CD14-positive monocyte (primary cell): Measurements from ENCODE around the gene METTL16. TPM values are rescaled to one million over a fixed set of nuclear protein-coding genes. Genes with fewer than 3 reads are reported as not detected.
"Not testable (repeated sequence)": the region's sequence is repeated elsewhere in the genome, so short reads cannot be mapped to it uniquely, and the experiment has no call there.

Source experiments
- DNase-seq, 3 donors: peaks; one replicate each; pipeline ENCODE4 v3.0.0-alpha.2; 2011 to 2022
- H2AFZ ChIP-seq: 2 replicates; pipeline ENCODE4 v1.6.0; 2012; ENCODE audit warnings: mild to moderate bottlenecking, low read depth, low read length, inconsistent platforms; ENCODE audit not compliant: insufficient read depth, poor library complexity, severe bottlenecking
- H3K27ac ChIP-seq, 2 donors: 1 replicate in 1 of 2; 2 replicates in 1 of 2; pipeline ENCODE4 v1.5.1; 2012 to 2013; ENCODE audit warnings: low read length in 2 of 2, control low read depth in 1 of 2, inconsistent platforms in 1 of 2, low read depth in 1 of 2, mild to moderate bottlenecking in 1 of 2
- H3K27me3 ChIP-seq, 2 donors: one replicate each; pipeline versions ENCODE4 v1.6.0 to v1.6.1; 2011 to 2013; ENCODE audit warnings: low read length in 2 of 2; ENCODE audit not compliant: control insufficient read depth in 2 of 2, insufficient read depth in 2 of 2
- H3K36me3 ChIP-seq, 2 donors: replicated peaks in 1 of 2; 1 replicate in 1 of 2; 2 replicates in 1 of 2; pipeline versions ENCODE4 v1.5.1 to v1.6.1; 2012 to 2013; ENCODE audit warnings: low read length in 2 of 2, control low read depth in 1 of 2, inconsistent platforms in 1 of 2, mild to moderate bottlenecking in 1 of 2; ENCODE audit not compliant: insufficient read depth in 2 of 2, control insufficient read depth in 1 of 2
- H3K4me1 ChIP-seq, 2 donors: 1 replicate in 1 of 2; 2 replicates in 1 of 2; pipeline versions ENCODE4 v1.5.1 to v1.6.1; 2012 to 2013; ENCODE audit warnings: low read length in 2 of 2, control low read depth in 1 of 2, inconsistent platforms in 1 of 2, mild to moderate bottlenecking in 1 of 2, moderate library complexity in 1 of 2; ENCODE audit not compliant: insufficient read depth in 2 of 2, control insufficient read depth in 1 of 2
- H3K4me2 ChIP-seq: replicated peaks from 2 replicates; pipeline ENCODE3; 2012; ENCODE audit warnings: low read length, moderate library complexity, mild to moderate bottlenecking; ENCODE audit not compliant: poor library complexity, severe bottlenecking; ENCODE audit errors: extremely low read depth
- H3K4me3 ChIP-seq, 3 experiments: fragments of 200-600 bp in 1 of 3; sonication (generic) in 1 of 3; replicated peaks in 1 of 3; 1 replicate in 2 of 3; 2 replicates in 1 of 3; pipeline ENCODE4 v1.5.1; 2011 to 2013; ENCODE audit warnings: low read length in 3 of 3, mild to moderate bottlenecking in 3 of 3, control low read depth in 2 of 3, low read depth in 2 of 3, inconsistent platforms in 1 of 3, moderate library complexity in 1 of 3
- H3K79me2 ChIP-seq: 2 replicates; pipeline ENCODE4 v1.6.0; 2012; ENCODE audit warnings: mild to moderate bottlenecking, control low read depth, inconsistent platforms, low read length, moderate library complexity; ENCODE audit not compliant: insufficient read depth
- H3K9ac ChIP-seq: 2 replicates; pipeline ENCODE4 v1.6.0; 2017; ENCODE audit warnings: low read length, mild to moderate bottlenecking; ENCODE audit not compliant: insufficient read depth, poor library complexity, severe bottlenecking
- H3K9me3 ChIP-seq, 2 donors: replicated peaks in 1 of 2; 1 replicate in 1 of 2; 2 replicates in 1 of 2; pipeline versions ENCODE4 v1.5.1 to v1.6.1; 2012 to 2013; ENCODE audit warnings: low read length in 2 of 2, control low read depth in 1 of 2; ENCODE audit not compliant: control insufficient read depth in 1 of 2, insufficient read depth in 1 of 2
- H4K20me1 ChIP-seq: 2 replicates; pipeline ENCODE4 v1.6.0; 2012; ENCODE audit warnings: mild to moderate bottlenecking, low read length, control low read depth, moderate library complexity; ENCODE audit not compliant: insufficient read depth
- H3K27ac Mint-ChIP-seq, 7 donors: one replicate each; pipeline ENCODE4 v1.8.0; 2020; ENCODE audit warnings: mild to moderate bottlenecking in 7 of 7, mixed read lengths in 7 of 7, moderate library complexity in 6 of 7, inconsistent platforms in 2 of 7
- H3K27me3 Mint-ChIP-seq, 3 donors: one replicate each; pipeline ENCODE4 v1.8.0; 2021 to 2022; ENCODE audit warnings: low read depth in 3 of 3, mild to moderate bottlenecking in 3 of 3, mixed read lengths in 3 of 3, moderate library complexity in 3 of 3, inconsistent platforms in 1 of 3
- H3K36me3 Mint-ChIP-seq, 2 donors: one replicate each; pipeline ENCODE4 v1.8.0; 2020; ENCODE audit warnings: mixed read lengths in 2 of 2, inconsistent platforms in 1 of 2, mild to moderate bottlenecking in 1 of 2
- H3K4me1 Mint-ChIP-seq: one replicate; pipeline ENCODE4 v1.8.0; 2020; ENCODE audit warnings: mild to moderate bottlenecking, mixed read lengths
- H3K4me3 Mint-ChIP-seq, 2 donors: one replicate each; pipeline ENCODE4 v1.8.0; 2020; ENCODE audit warnings: mild to moderate bottlenecking in 2 of 2, mixed read lengths in 2 of 2, moderate library complexity in 1 of 2
- H3K9me3 Mint-ChIP-seq, 7 donors: one replicate each; pipeline ENCODE4 v1.8.0; 2020 to 2022; ENCODE audit warnings: mixed read lengths in 7 of 7, mild to moderate bottlenecking in 6 of 7, moderate library complexity in 6 of 7, inconsistent platforms in 2 of 7
- WGBS: methylation state at CpG from one replicate; pipeline ENCODE4 v1.1.5; 2013; ENCODE audit warnings: missing lambda C conversion rate; ENCODE audit not compliant: insufficient coverage; 5-methylcytosine and 5-hydroxymethylcytosine counted together
- intact Hi-C, 2 donors: fragments of 100-400 bp; cut with micrococcal nuclease; formaldehyde crosslinking; loops; one replicate each; pipeline versions ENCODE4 v1.15.0 to v1.15.1; 2023
- polyA plus RNA-seq, 3 donors: library from polyadenylated mRNA; depleted of rRNA in 1 of 3; unstranded in 2 of 3; stranded (reverse) in 1 of 3; fragments of 300-500 nt in 2 of 3; fragments of >200 nt in 1 of 3; fragmentation: Illumina TruSeq in 2 of 3; gene quantifications; 1 replicate in 2 of 3; 2 replicates in 1 of 3; pipeline ENCODE4 v1.2.3, GENCODE V29; 2012 to 2021
- TF ChIP-seq, protein P1 (sequence below): fragments of 200-600 bp; IDR thresholded peaks from one replicate; pipeline ENCODE4 v1.8.0; 2022; ENCODE audit warnings: antibody characterized with exemption, mild to moderate bottlenecking

The METTL16 gene
- polyA plus RNA-seq, 3 donors, result 3.0 to 8.0 (median 4.7) TPM

DNA sequence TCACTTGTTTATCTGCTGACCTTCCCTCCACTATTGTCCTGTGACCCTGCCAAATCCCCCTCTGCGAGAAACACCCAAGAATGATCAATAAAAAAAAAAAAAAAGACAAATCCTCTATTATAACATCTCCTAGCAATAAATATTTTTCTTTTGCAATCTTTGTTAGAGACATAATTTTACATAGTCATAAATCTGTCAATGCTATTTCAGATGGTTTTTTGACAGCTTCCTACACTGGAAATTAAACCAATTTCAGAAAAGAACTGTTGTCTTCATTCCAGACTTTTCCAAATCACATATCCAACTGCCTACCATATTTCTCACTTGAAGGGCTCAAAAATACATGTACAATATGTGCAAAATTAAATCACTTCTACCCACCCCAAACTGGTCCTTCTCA is 3.7 kb downstream of the METTL16 start:
- WGBS, result no CpG with 5 or more reads among the region's 1 CpG
- peaks cover 9 to 15% of the 10 kb centered on the region in 2 donors for H3K36me3 Mint-ChIP-seq
- no peak overlapping the region for H3K9ac ChIP-seq
- peaks cover 16 to 22% of the 10 kb centered on the region in 2 donors for H3K4me1 ChIP-seq
- no peak overlapping the region for H3K4me3 Mint-ChIP-seq
- peaks cover 61% of the 10 kb centered on the region for H3K79me2 ChIP-seq
- H4K20me1 ChIP-seq, result no peaks in the 10 kb centered on the region
- peaks cover 3 to 10% of the 10 kb centered on the region in 2 donors for H3K9me3 ChIP-seq
- H3K4me3 ChIP-seq, result no peak overlapping the region
- TF ChIP-seq, protein P1, sequence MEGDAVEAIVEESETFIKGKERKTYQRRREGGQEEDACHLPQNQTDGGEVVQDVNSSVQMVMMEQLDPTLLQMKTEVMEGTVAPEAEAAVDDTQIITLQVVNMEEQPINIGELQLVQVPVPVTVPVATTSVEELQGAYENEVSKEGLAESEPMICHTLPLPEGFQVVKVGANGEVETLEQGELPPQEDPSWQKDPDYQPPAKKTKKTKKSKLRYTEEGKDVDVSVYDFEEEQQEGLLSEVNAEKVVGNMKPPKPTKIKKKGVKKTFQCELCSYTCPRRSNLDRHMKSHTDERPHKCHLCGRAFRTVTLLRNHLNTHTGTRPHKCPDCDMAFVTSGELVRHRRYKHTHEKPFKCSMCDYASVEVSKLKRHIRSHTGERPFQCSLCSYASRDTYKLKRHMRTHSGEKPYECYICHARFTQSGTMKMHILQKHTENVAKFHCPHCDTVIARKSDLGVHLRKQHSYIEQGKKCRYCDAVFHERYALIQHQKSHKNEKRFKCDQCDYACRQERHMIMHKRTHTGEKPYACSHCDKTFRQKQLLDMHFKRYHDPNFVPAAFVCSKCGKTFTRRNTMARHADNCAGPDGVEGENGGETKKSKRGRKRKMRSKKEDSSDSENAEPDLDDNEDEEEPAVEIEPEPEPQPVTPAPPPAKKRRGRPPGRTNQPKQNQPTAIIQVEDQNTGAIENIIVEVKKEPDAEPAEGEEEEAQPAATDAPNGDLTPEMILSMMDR, result no peak
- no peak overlapping the region for H2AFZ ChIP-seq
- H3K27me3 ChIP-seq, result no peaks in the 10 kb centered on the region
- no peak overlapping the region for H3K27ac ChIP-seq
- no peak overlapping the region for H3K4me2 ChIP-seq
- H3K27me3 Mint-ChIP-seq, result no peaks in the 10 kb centered on the region
- H3K9me3 Mint-ChIP-seq, result peaks cover 0 to 5% (median 3%) of the 10 kb centered on the region in 7 donors
- peak overlapping the region in 1 of 7 donors; percentile 5 for H3K27ac Mint-ChIP-seq
- peaks cover 9% of the 10 kb centered on the region for H3K4me1 Mint-ChIP-seq
- intact Hi-C loops, result no loop called here
- H3K36me3 ChIP-seq, result peaks cover 2 to 5% of the 10 kb centered on the region in 2 donors
- DNase-seq, result no peak

DNA sequence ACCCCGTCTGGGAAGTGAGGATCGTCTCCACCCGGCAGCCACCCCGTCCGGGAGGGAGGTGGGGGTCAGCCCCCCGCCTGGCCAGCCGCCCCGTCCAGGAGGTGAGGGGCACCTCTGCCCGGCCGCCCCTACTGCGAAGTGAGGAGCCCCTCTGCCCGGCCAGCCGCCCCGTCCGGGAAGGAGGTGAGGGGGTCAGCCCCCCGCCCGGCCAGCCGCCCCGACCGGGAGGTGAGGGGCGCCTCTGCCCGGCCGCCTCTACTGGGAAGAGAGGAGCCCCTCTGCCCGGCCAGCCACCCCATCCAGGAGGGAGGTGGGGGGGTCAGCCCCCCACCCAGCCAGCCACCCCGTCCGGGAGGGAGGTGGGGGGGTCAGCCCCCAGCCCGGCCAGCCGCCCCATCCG is 4.7 kb downstream of the METTL16 start:
- peaks cover 10 to 15% of the 10 kb centered on the region in 2 donors for H3K4me1 ChIP-seq

More for the DNA sequence above, 4.7 kb downstream of the METTL16 start:
- H3K9ac ChIP-seq, intact Hi-C loops, H2AFZ ChIP-seq, H3K27me3 ChIP-seq, H3K36me3 ChIP-seq, H3K9me3 Mint-ChIP-seq, H3K4me2 ChIP-seq, H3K27ac Mint-ChIP-seq, H4K20me1 ChIP-seq, DNase-seq, H3K4me3 ChIP-seq, H3K4me3 Mint-ChIP-seq, H3K27ac ChIP-seq, H3K4me1 Mint-ChIP-seq, H3K27me3 Mint-ChIP-seq: not testable (repeated sequence)
- WGBS, result 98% methylated on average over 21 of the region's 29 CpGs
- H3K79me2 ChIP-seq, result peaks cover 69% of the 10 kb centered on the region
- H3K36me3 Mint-ChIP-seq, result peaks cover 11 to 24% of the 10 kb centered on the region in 2 donors
- H3K9me3 ChIP-seq, result peaks cover 3 to 10% of the 10 kb centered on the region in 2 donors
